Fibroblast of villous mesenchyme (primary cell): Measurements from ENCODE around the gene PHOX2A. TPM values are rescaled to one million over a fixed set of nuclear protein-coding genes. Genes with fewer than 3 reads are reported as not detected.
"Not testable (repeated sequence)": the region's sequence is repeated elsewhere in the genome, so short reads cannot be mapped to it uniquely, and the experiment has no call there.

Experiments
- DNase-seq: peaks from one replicate; pipeline ENCODE4 v3.0.0-alpha.2; 2010; ENCODE audit warnings: low read depth
- H3K4me3 ChIP-seq: 2 replicates; pipeline ENCODE4 v1.5.1; 2011; ENCODE audit warnings: low read depth, mild to moderate bottlenecking, low read length
- total RNA-seq: library from RNA; depleted of rRNA; stranded (reverse); fragments of >200 nt; gene quantifications from 2 replicates; pipeline ENCODE4 v1.2.3, GENCODE V29; 2012
- TF ChIP-seq, protein P1 (sequence below): IDR thresholded peaks from 2 replicates; pipeline ENCODE4 v1.5.1; 2012; ENCODE audit warnings: low read depth, mild to moderate bottlenecking, low read length; ENCODE audit not compliant: insufficient read depth

Gene PHOX2A
- not detected in 2 replicates for total RNA-seq

GRCh38 chr11:72244060-72244360, at the start of gene PHOX2A:
Gene PHOX2A (minus strand): TSS chr11:72244176. CDS start chr11:72244004, 172 bp downstream.
- TF ChIP-seq, protein P1, sequence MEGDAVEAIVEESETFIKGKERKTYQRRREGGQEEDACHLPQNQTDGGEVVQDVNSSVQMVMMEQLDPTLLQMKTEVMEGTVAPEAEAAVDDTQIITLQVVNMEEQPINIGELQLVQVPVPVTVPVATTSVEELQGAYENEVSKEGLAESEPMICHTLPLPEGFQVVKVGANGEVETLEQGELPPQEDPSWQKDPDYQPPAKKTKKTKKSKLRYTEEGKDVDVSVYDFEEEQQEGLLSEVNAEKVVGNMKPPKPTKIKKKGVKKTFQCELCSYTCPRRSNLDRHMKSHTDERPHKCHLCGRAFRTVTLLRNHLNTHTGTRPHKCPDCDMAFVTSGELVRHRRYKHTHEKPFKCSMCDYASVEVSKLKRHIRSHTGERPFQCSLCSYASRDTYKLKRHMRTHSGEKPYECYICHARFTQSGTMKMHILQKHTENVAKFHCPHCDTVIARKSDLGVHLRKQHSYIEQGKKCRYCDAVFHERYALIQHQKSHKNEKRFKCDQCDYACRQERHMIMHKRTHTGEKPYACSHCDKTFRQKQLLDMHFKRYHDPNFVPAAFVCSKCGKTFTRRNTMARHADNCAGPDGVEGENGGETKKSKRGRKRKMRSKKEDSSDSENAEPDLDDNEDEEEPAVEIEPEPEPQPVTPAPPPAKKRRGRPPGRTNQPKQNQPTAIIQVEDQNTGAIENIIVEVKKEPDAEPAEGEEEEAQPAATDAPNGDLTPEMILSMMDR, result no peak

DNA sequence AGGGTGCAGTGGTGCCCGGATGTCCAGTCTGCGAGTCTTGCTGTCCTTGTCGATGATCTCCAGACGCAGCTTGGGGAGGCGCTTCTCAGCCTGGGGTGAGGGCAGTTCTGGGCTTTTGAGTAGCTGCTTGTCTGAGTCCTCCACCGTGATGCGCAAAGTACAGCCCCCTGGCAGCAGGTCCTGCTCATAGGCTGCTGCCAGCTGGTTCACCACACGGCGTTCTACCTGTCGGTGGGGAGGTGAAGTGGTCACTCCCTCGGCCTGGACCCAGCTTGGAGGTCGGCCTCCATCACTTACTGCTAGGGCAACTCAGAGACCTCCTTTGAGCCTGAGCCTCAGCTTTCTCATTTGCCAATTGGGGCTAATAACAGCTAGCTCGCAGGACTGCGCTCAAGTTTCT, 49.4 kb upstream of the PHOX2A start:
- H3K4me3 ChIP-seq, result no peak overlapping the region
- no peak for DNase-seq
- TF ChIP-seq, protein P1, result no peak

More at GRCh38 chr11:72244060-72244360, at the start of gene PHOX2A:
- H3K4me3 ChIP-seq, result peak within 1 kb of the TSS; percentile 30
- DNase-seq, result no peak

GRCh38 chr11:72292106-72292785, 48.3 kb upstream of the PHOX2A start:
- DNase-seq, result no peak
- TF ChIP-seq, protein P1, result no peak
- no peak overlapping the region for H3K4me3 ChIP-seq

- TF ChIP-seq, protein P1, result peak; percentile 57
- not testable (repeated sequence) for H3K4me3 ChIP-seq
- peak; percentile 32 for DNase-seq
Measured at GRCh38 chr11:72290741-72291140, 46.8 kb upstream of the PHOX2A start.

GRCh38 chr11:72287293-72287692, 43.3 kb upstream of the PHOX2A start:
- DNase-seq, result no peak
- H3K4me3 ChIP-seq, result no peak overlapping the region
- TF ChIP-seq, protein P1, result no peak

- DNase-seq, result no peak
- TF ChIP-seq, protein P1, result no peak
- no peak overlapping the region for H3K4me3 ChIP-seq
Measured at GRCh38 chr11:72283947-72284346, 40.0 kb upstream of the PHOX2A start.
